Neural progenitor cell (in vitro differentiated cells): Measurements from ENCODE around the gene MYO18B.

Experiments
- EZH2 ChIP-seq: fragments of 200-600 bp; sonication (generic); IDR thresholded peaks from 2 replicates; pipeline ENCODE4 v1.6.1; 2017; ENCODE audit warnings: antibody characterized with exemption, mild to moderate bottlenecking, moderate library complexity
- TF ChIP-seq, protein P1 (sequence below): fragments of 200-600 bp; sonication (generic); IDR thresholded peaks from 2 replicates; pipeline ENCODE4 v1.5.1; 2017; ENCODE audit warnings: antibody characterized with exemption, mild to moderate bottlenecking

DNA sequence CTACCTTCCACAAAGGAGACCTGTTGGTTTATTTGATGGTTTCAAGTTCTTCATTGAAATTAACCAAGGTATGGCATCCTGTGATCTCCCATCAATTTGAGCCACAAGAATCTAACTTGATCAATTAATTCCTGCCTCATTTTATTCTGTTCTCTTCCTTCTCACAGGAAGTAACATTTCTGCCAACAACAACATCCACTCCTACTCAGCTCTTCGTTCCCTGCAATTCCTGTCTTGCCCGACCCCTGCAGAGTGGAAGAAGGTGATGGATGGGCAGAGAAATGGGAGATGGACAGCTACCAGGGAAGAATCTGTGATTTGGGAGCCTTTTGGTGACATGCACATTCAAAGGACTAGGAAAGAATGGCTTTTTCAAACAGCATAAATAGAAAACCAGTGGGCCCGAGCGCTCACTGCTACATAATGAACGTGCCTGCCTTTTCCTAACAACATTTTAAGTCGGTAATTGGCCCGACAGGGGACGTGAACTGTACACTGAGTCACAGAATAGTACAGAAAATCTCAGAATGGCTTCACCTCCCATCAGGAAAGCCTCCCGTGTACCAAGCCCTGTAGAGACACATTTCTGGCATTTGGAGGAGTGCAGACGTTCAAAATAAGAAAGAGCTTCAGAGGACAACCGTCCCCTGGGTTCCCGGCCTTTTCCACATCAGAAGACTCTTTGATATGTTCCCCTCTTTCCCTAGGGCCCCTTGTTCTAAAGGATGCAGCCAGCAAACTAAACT lies 314.6 kb downstream of the MYO18B start:
- TF ChIP-seq, protein P1, sequence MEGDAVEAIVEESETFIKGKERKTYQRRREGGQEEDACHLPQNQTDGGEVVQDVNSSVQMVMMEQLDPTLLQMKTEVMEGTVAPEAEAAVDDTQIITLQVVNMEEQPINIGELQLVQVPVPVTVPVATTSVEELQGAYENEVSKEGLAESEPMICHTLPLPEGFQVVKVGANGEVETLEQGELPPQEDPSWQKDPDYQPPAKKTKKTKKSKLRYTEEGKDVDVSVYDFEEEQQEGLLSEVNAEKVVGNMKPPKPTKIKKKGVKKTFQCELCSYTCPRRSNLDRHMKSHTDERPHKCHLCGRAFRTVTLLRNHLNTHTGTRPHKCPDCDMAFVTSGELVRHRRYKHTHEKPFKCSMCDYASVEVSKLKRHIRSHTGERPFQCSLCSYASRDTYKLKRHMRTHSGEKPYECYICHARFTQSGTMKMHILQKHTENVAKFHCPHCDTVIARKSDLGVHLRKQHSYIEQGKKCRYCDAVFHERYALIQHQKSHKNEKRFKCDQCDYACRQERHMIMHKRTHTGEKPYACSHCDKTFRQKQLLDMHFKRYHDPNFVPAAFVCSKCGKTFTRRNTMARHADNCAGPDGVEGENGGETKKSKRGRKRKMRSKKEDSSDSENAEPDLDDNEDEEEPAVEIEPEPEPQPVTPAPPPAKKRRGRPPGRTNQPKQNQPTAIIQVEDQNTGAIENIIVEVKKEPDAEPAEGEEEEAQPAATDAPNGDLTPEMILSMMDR, result no peak
- TF ChIP-seq EZH2, result no peak
